ENCODE measurements around the gene SMARCA1. TPM values are rescaled to one million over a fixed set of nuclear protein-coding genes. Genes with fewer than 3 reads are reported as not detected.

The SMARCA1 gene
- total RNA-seq, 1 experiment from 2014 or later, result 38.8 TPM

- H3K79me2 ChIP-seq (ENCODE audit: insufficient read depth, low read length), result no peaks in the 10 kb centered on the region
- intact Hi-C loops (cut with micrococcal nuclease), result no loop called here
- ChIA-PET RAD21 (ENCODE audit: low non-redundant PET in 1 of 2, low total read pairs in 2 of 2, uncharacterized antibody in 2 of 2, unreplicated experiment in 2 of 2) (no interaction called here), CTCF (no interaction called here), POLR2A (no interaction called here)
- BruUV-seq (replicated peaks), result no TSS peak
- no peak for DNase-seq (ENCODE audit: low read depth, low spot score)
- H3K9me2 ChIP-seq (ENCODE audit: insufficient read depth), result no peaks in the 10 kb centered on the region
- no peak overlapping the region for H3K4me2 ChIP-seq (ENCODE audit: low read length)
- H2AFZ ChIP-seq (ENCODE audit: low read depth, low read length, poor library complexity, severe bottlenecking), result no peak overlapping the region
- H4K20me1 ChIP-seq (ENCODE audit: insufficient read depth), result no peaks in the 10 kb centered on the region
- ATAC-seq, result no peak
- no peak overlapping the region for H3K4me3 ChIP-seq (replicated peaks in 1 of 2; ENCODE audit: low read depth in 1 of 2, low read length in 2 of 2)
- H3K36me3 ChIP-seq (ENCODE audit: control insufficient read depth in 1 of 2, insufficient read depth in 2 of 2, low read length in 2 of 2), result peaks cover 0 to 13% of the 10 kb centered on the region in 2 experiments; a peak in 2 of 4 replicates
- no peak overlapping the region for H3K27ac ChIP-seq (ENCODE audit: low read depth, low read length)
- no peaks in the 10 kb centered on the region for H3K27me3 ChIP-seq (ENCODE audit: insufficient read depth, low read length)
- H3K9ac ChIP-seq (ENCODE audit: low read length), result no peak overlapping the region
- no peak for TF ChIP-seq ZNF274 (IDR thresholded peaks at IDR 0.05; ENCODE audit: low read depth, low read length)
- no peak for TF ChIP-seq EGR1 (IDR thresholded peaks at IDR 0.05; ENCODE audit: low read depth)
- no peak for TF ChIP-seq EZH2 (IDR thresholded peaks at IDR 0.05)
- TF ChIP-seq FOSL1 (IDR thresholded peaks at IDR 0.05; ENCODE audit: low read depth), result no peak
- TF ChIP-seq SP1 (IDR thresholded peaks at IDR 0.05; ENCODE audit: low read depth), result no peak
- no peak for TF ChIP-seq REST (IDR thresholded peaks at IDR 0.05; ENCODE audit: low read depth)
- TF ChIP-seq ELF1 (IDR thresholded peaks at IDR 0.05; ENCODE audit: borderline replicate concordance, low read depth), result no peak
- TF ChIP-seq SIN3A (IDR thresholded peaks at IDR 0.05; ENCODE audit: low read depth), result no peak
- no peak for TF ChIP-seq CBX3 (IDR thresholded peaks at IDR 0.05; ENCODE audit: low read depth)
- no peak for TF ChIP-seq CEBPB (IDR thresholded peaks at IDR 0.05; ENCODE audit: low read depth)
- no peak for TF ChIP-seq POLR2AphosphoS5 (IDR thresholded peaks at IDR 0.05; ENCODE audit: low read depth, low read length)
- no peak for TF ChIP-seq RAD21 (IDR thresholded peaks at IDR 0.05; ENCODE audit: low read depth)
- TF ChIP-seq ATF3 (IDR thresholded peaks at IDR 0.05), result no peak
- TF ChIP-seq TCF7L2 (IDR thresholded peaks at IDR 0.05; ENCODE audit: borderline replicate concordance, extremely low read depth, insufficient read depth, insufficient read length), result no peak
- no peak for TF ChIP-seq ZFX (IDR thresholded peaks at IDR 0.05)
- TF ChIP-seq EZH2phosphoT487 (IDR thresholded peaks at IDR 0.05; ENCODE audit: borderline replicate concordance), result no peak
- no peak for TF ChIP-seq ZBTB33 (IDR thresholded peaks at IDR 0.05; ENCODE audit: extremely low read depth, insufficient replicate concordance, low read length)
- no peak for TF ChIP-seq MAX (IDR thresholded peaks at IDR 0.05)
- no peak for TF ChIP-seq JUND (IDR thresholded peaks at IDR 0.05)
- no peaks in the 10 kb centered on the region for H3K9me3 ChIP-seq (ENCODE audit: control insufficient read depth in 1 of 2, insufficient read depth in 1 of 2, low read depth in 1 of 2, low read length in 2 of 2)
- H3K4me1 ChIP-seq (ENCODE audit: control insufficient read depth in 1 of 2, insufficient read depth in 2 of 2, low read length in 2 of 2), result peaks cover 0 to 16% of the 10 kb centered on the region in 2 experiments; a peak in 2 of 4 replicates
These were observed 29.6 kb downstream of the SMARCA1 start for GRCh38 chrX:129493643-129494042.

All from HCT116 (cell line).